Neural crest cell (in vitro differentiated cells): Measurements from ENCODE around the gene ATRX. TPM values are rescaled to one million over a fixed set of nuclear protein-coding genes. Genes with fewer than 3 reads are reported as not detected.

ENCODE experiments used
- DNase-seq: peaks from one replicate; pipeline ENCODE4 v3.0.0; 2021; ENCODE audit warnings: low read depth, mixed read lengths, low spot score
- H3K27ac Mint-ChIP-seq: one replicate; pipeline ENCODE4 v1.8.0; 2021; ENCODE audit warnings: mild to moderate bottlenecking, mixed read lengths; ENCODE audit not compliant: unreplicated experiment
- H3K27me3 Mint-ChIP-seq: 2 replicates; pipeline ENCODE4 v1.8.0; 2021; ENCODE audit warnings: low read depth, mild to moderate bottlenecking, mixed read lengths
- H3K36me3 Mint-ChIP-seq: 2 replicates; pipeline ENCODE4 v1.8.0; 2021; ENCODE audit warnings: low read depth, mild to moderate bottlenecking, mixed read lengths
- H3K4me1 Mint-ChIP-seq: 2 replicates; pipeline ENCODE4 v1.8.0; 2021; ENCODE audit warnings: mixed read lengths
- H3K4me3 Mint-ChIP-seq: one replicate; pipeline ENCODE4 v1.8.0; 2021; ENCODE audit warnings: mild to moderate bottlenecking, mixed read lengths
- H3K9me3 Mint-ChIP-seq: 2 replicates; pipeline ENCODE4 v1.8.0; 2021; ENCODE audit warnings: mixed read lengths
- CTCF ChIP-seq: fragments of 200-600 bp; sonication (generic); conservative IDR thresholded peaks from 2 replicates; pipeline ENCODE4 v1.5.0; 2021; ENCODE audit warnings: antibody characterized with exemption, mild to moderate bottlenecking
- total RNA-seq: library from RNA; stranded (reverse); gene quantifications from 2 replicates; pipeline ENCODE4 v1.2.1, GENCODE V29; 2021

The ATRX gene
- total RNA-seq, 1 donor from 2014 or later, result 110 TPM

GRCh38 chrX:77795124-77795523, 9.1 kb upstream of the ATRX start:
- no peak for TF ChIP-seq CTCF
- Mint-ChIP-seq H3K4me3 (no peak overlapping the region), H3K4me1 (no peaks in the 10 kb centered on the region), H3K27ac (no peak overlapping the region), H3K36me3 (no peaks in the 10 kb centered on the region), H3K27me3 (no peaks in the 10 kb centered on the region), H3K9me3 (peaks cover 2% of the 10 kb centered on the region)
- DNase-seq, result no peak

GRCh38 chrX:77793946-77794345, 7.9 kb upstream of the ATRX start:
- no peaks in the 10 kb centered on the region for H3K4me1 Mint-ChIP-seq
- no peak overlapping the region for H3K4me3 Mint-ChIP-seq
- no peak overlapping the region for H3K27ac Mint-ChIP-seq
- peaks cover 2% of the 10 kb centered on the region for H3K9me3 Mint-ChIP-seq
- no peak for DNase-seq
- TF ChIP-seq CTCF, result no peak
- H3K27me3 Mint-ChIP-seq, result no peaks in the 10 kb centered on the region
- no peaks in the 10 kb centered on the region for H3K36me3 Mint-ChIP-seq

- Mint-ChIP-seq H3K9me3 (peaks cover 2% of the 10 kb centered on the region), H3K4me3 (no peak overlapping the region), H3K27me3 (no peaks in the 10 kb centered on the region), H3K27ac (no peak overlapping the region), H3K36me3 (peaks cover 2% of the 10 kb centered on the region), H3K4me1 (peaks cover 14% of the 10 kb centered on the region)
- TF ChIP-seq CTCF, result no peak
- no peak for DNase-seq
Observed at GRCh38 chrX:77788050-77788449, 2.0 kb upstream of the ATRX start.

GRCh38 chrX:77786365-77786680, 307 bp upstream of the ATRX start:
- DNase-seq, result no peak
- TF ChIP-seq CTCF, result no peak
- peaks cover 17% of the 10 kb centered on the region for H3K4me1 Mint-ChIP-seq
- H3K36me3 Mint-ChIP-seq, result peaks cover 5% of the 10 kb centered on the region
- peaks cover 2% of the 10 kb centered on the region for H3K9me3 Mint-ChIP-seq
- H3K27ac Mint-ChIP-seq, result peak overlapping the region; percentile 100
- peak overlapping the region; percentile 99 for H3K4me3 Mint-ChIP-seq
- H3K27me3 Mint-ChIP-seq, result no peaks in the 10 kb centered on the region

GRCh38 chrX:77779695-77780094, 6.3 kb downstream of the ATRX start:
- DNase-seq, result no peak
- Mint-ChIP-seq H3K36me3 (peaks cover 5% of the 10 kb centered on the region), H3K27me3 (no peaks in the 10 kb centered on the region), H3K4me3 (no peak overlapping the region), H3K4me1 (peaks cover 27% of the 10 kb centered on the region), H3K27ac (no peak overlapping the region), H3K9me3 (no peaks in the 10 kb centered on the region)
- no peak for TF ChIP-seq CTCF

GRCh38 chrX:77776659-77777058, 9.4 kb downstream of the ATRX start:
- Mint-ChIP-seq H3K9me3 (peaks cover under 1% of the 10 kb centered on the region), H3K36me3 (peaks cover 3% of the 10 kb centered on the region), H3K4me1 (peaks cover 11% of the 10 kb centered on the region), H3K4me3 (no peak overlapping the region), H3K27ac (no peak overlapping the region), H3K27me3 (no peaks in the 10 kb centered on the region)
- DNase-seq, result no peak
- TF ChIP-seq CTCF, result no peak
